Naive B cell (primary cell): ENCODE results near the gene OR5D16. TPM values are rescaled to one million over a fixed set of nuclear protein-coding genes. Genes with fewer than 3 reads are reported as not detected.
A peak's percentile ranks its signal among the peaks of the same experiment; 100 is the strongest.
"Not testable (repeated sequence)": the region's sequence is repeated elsewhere in the genome, so short reads cannot be mapped to it uniquely, and the experiment has no call there.

ENCODE experiments used
- ATAC-seq, 2 donors: fragments of 150-1000 bp; cut with Tn5 transposase; 2 replicates each; pipeline ENCODE4 v1.10.0; 2021; ENCODE audit warnings: low read depth in 2 of 2, mild to moderate bottlenecking in 2 of 2, moderate library complexity in 2 of 2
- DNase-seq: peaks from one replicate; pipeline ENCODE4 v3.0.0; 2022
- H3K27ac Mint-ChIP-seq, 6 donors: one replicate each; pipeline ENCODE4 v1.8.0; 2020 to 2022; ENCODE audit warnings: mild to moderate bottlenecking in 6 of 6, mixed read lengths in 6 of 6, moderate library complexity in 5 of 6, inconsistent platforms in 2 of 6
- H3K27me3 Mint-ChIP-seq, 3 donors: one replicate each; pipeline ENCODE4 v1.8.0; 2021 to 2022; ENCODE audit warnings: mixed read lengths in 3 of 3, mild to moderate bottlenecking in 1 of 3
- H3K36me3 Mint-ChIP-seq, 2 donors: one replicate each; pipeline ENCODE4 v1.8.0; 2020 to 2022; ENCODE audit warnings: mixed read lengths in 2 of 2, inconsistent platforms in 1 of 2, mild to moderate bottlenecking in 1 of 2
- H3K4me1 Mint-ChIP-seq, 3 donors: one replicate each; pipeline ENCODE4 v1.8.0; 2020 to 2022; ENCODE audit warnings: mixed read lengths in 3 of 3, inconsistent platforms in 1 of 3, mild to moderate bottlenecking in 1 of 3, moderate library complexity in 1 of 3
- H3K4me3 Mint-ChIP-seq, 8 donors: one replicate each; pipeline ENCODE4 v1.8.0; 2020 to 2022; ENCODE audit warnings: mild to moderate bottlenecking in 8 of 8, mixed read lengths in 8 of 8, moderate library complexity in 8 of 8, inconsistent platforms in 2 of 8
- H3K9me3 Mint-ChIP-seq, 7 donors: one replicate each; pipeline ENCODE4 v1.8.0; 2020 to 2022; ENCODE audit warnings: mixed read lengths in 7 of 7, mild to moderate bottlenecking in 5 of 7, inconsistent platforms in 2 of 7, moderate library complexity in 1 of 7
- polyA plus RNA-seq, 6 donors: library from polyadenylated mRNA; unstranded; fragments of 300-500 nt; fragmentation: Illumina TruSeq; gene quantifications; one replicate each; pipeline ENCODE4 v1.2.3, GENCODE V29; 2021; ENCODE audit warnings: low read depth in 6 of 6

The OR5D16 gene
- not detected for polyA plus RNA-seq

- Mint-ChIP-seq H3K36me3 (no peaks in the 10 kb centered on the region), H3K9me3 (peaks cover 5 to 36% (median 16%) of the 10 kb centered on the region in 7 donors), H3K4me1 (no peaks in the 10 kb centered on the region), H3K27me3 (no peaks in the 10 kb centered on the region), H3K27ac (no peak within 1 kb of the TSS), H3K4me3 (no peak within 1 kb of the TSS)
- ATAC-seq (no peak), DNase-seq (no peak)
These were observed at the start of gene OR5D16 for GRCh38 chr11:55838452-55838851. TSS of gene OR5D16 (plus strand) at chr11:55838752. CDS start at chr11:55838752, 0 bp downstream.

- Mint-ChIP-seq H3K27me3 (no peaks in the 10 kb centered on the region), H3K4me1 (no peaks in the 10 kb centered on the region), H3K9me3 (peaks cover 0 to 24% (median 9%) of the 10 kb centered on the region in 7 donors), H3K27ac (no peak overlapping the region), H3K4me3 (no peak overlapping the region), H3K36me3 (no peaks in the 10 kb centered on the region)
- no peak for DNase-seq
- no peak for ATAC-seq
These were observed 46.9 kb upstream of the OR5D16 start for GRCh38 chr11:55791606-55792005.

- H3K9me3 Mint-ChIP-seq, result peaks cover 0 to 17% (median 4%) of the 10 kb centered on the region in 7 donors
- no peaks in the 10 kb centered on the region for H3K4me1 Mint-ChIP-seq
- no peak overlapping the region for H3K4me3 Mint-ChIP-seq
- no peaks in the 10 kb centered on the region for H3K27me3 Mint-ChIP-seq
- ATAC-seq (no peak), DNase-seq (no peak)
- no peak overlapping the region for H3K27ac Mint-ChIP-seq
- no peaks in the 10 kb centered on the region for H3K36me3 Mint-ChIP-seq
These were observed 45.2 kb upstream of the OR5D16 start for GRCh38 chr11:55793321-55793720.

- Mint-ChIP-seq H3K36me3 (no peaks in the 10 kb centered on the region), H3K4me1 (no peaks in the 10 kb centered on the region), H3K27me3 (no peaks in the 10 kb centered on the region), H3K27ac (no peak within 1 kb of the TSS), H3K9me3 (peaks cover 0 to 20% (median 12%) of the 10 kb centered on the region in 7 donors), H3K4me3 (no peak within 1 kb of the TSS)
- ATAC-seq (no peak), DNase-seq (no peak)
These were observed 43.3 kb upstream of the OR5D16 start, which contains the start of gene OR5D14 for GRCh38 chr11:55795256-55795655. TSS of gene OR5D14 (plus strand) at chr11:55795556. CDS start at chr11:55795556, 0 bp downstream.

GRCh38 chr11:55806248-55806647, 32.3 kb upstream of the OR5D16 start:
- Mint-ChIP-seq H3K27ac (no peak overlapping the region), H3K27me3 (no peaks in the 10 kb centered on the region)

GRCh38 chr11:55811067-55811466, 27.5 kb upstream of the OR5D16 start, which contains the start of gene OR5L1:
TSS of gene OR5L1 (plus strand) at chr11:55811367. CDS start at chr11:55811467, 100 bp downstream.
- H3K9me3 Mint-ChIP-seq, result peaks cover 7 to 23% (median 11%) of the 10 kb centered on the region in 7 donors
- no peak for ATAC-seq
- DNase-seq, result no peak
- no peak within 1 kb of the TSS for H3K4me3 Mint-ChIP-seq
- no peaks in the 10 kb centered on the region for H3K27me3 Mint-ChIP-seq
- H3K27ac Mint-ChIP-seq, result peak within 1 kb of the TSS in 2 of 6 donors; percentile 51 to 75
- H3K4me1 Mint-ChIP-seq, result no peaks in the 10 kb centered on the region
- no peaks in the 10 kb centered on the region for H3K36me3 Mint-ChIP-seq

More at GRCh38 chr11:55806248-55806647, 32.3 kb upstream of the OR5D16 start:
- DNase-seq (no peak), ATAC-seq (no peak)
- no peaks in the 10 kb centered on the region for H3K4me1 Mint-ChIP-seq
- no peaks in the 10 kb centered on the region for H3K36me3 Mint-ChIP-seq
- peak overlapping the region in 1 of 8 donors; percentile 55 for H3K4me3 Mint-ChIP-seq
- peaks cover 10 to 33% (median 17%) of the 10 kb centered on the region in 7 donors for H3K9me3 Mint-ChIP-seq

GRCh38 chr11:55819330-55819729, 19.2 kb upstream of the OR5D16 start, which contains the start of gene OR5D18:
TSS of gene OR5D18 (plus strand) at chr11:55819630. CDS start at chr11:55819630, 0 bp downstream.
- Mint-ChIP-seq H3K36me3 (no peaks in the 10 kb centered on the region), H3K27ac (peak within 1 kb of the TSS in 1 of 6 donors; percentile 57), H3K9me3 (peaks cover 4 to 24% (median 11%) of the 10 kb centered on the region in 7 donors), H3K4me3 (no peak within 1 kb of the TSS), H3K4me1 (no peaks in the 10 kb centered on the region), H3K27me3 (no peaks in the 10 kb centered on the region)
- no peak for DNase-seq
- no peak for ATAC-seq

GRCh38 chr11:55826919-55827318, 11.6 kb upstream of the OR5D16 start, which contains the start of gene OR5L2:
TSS of gene OR5L2 (plus strand) at chr11:55827219. CDS start at chr11:55827219, 0 bp downstream.
- DNase-seq, result no peak
- Mint-ChIP-seq H3K4me1 (no peaks in the 10 kb centered on the region), H3K9me3 (peaks cover 0 to 11% (median 6%) of the 10 kb centered on the region in 7 donors), H3K27me3 (no peaks in the 10 kb centered on the region), H3K4me3 (no peak within 1 kb of the TSS), H3K27ac (no peak within 1 kb of the TSS), H3K36me3 (no peaks in the 10 kb centered on the region)
- no peak for ATAC-seq

- Mint-ChIP-seq H3K4me1 (no peaks in the 10 kb centered on the region), H3K27me3 (no peaks in the 10 kb centered on the region), H3K4me3 (no peak overlapping the region), H3K36me3 (no peaks in the 10 kb centered on the region), H3K27ac (no peak overlapping the region), H3K9me3 (peaks cover 0 to 11% (median 4%) of the 10 kb centered on the region in 7 donors)
- DNase-seq, result no peak
- ATAC-seq, result no peak
These were observed 8.9 kb downstream of the OR5D16 start for GRCh38 chr11:55847453-55847852.

- Mint-ChIP-seq H3K9me3 (peaks cover 0 to 14% (median 4%) of the 10 kb centered on the region in 7 donors), H3K4me3 (no peak overlapping the region), H3K4me1 (no peaks in the 10 kb centered on the region), H3K27ac (no peak overlapping the region), H3K36me3 (no peaks in the 10 kb centered on the region), H3K27me3 (no peaks in the 10 kb centered on the region)
- DNase-seq (no peak), ATAC-seq (no peak)
These were observed 10.5 kb downstream of the OR5D16 start for GRCh38 chr11:55849037-55849436.

- no peak for DNase-seq
- Mint-ChIP-seq H3K4me1 (no peaks in the 10 kb centered on the region), H3K27me3 (no peaks in the 10 kb centered on the region)
These were observed 13.6 kb downstream of the OR5D16 start for GRCh38 chr11:55852141-55852540.

GRCh38 chr11:55854704-55855103, 16.2 kb downstream of the OR5D16 start:
- no peak overlapping the region for H3K4me3 Mint-ChIP-seq
- no peak for DNase-seq
- no peak overlapping the region for H3K27ac Mint-ChIP-seq
- no peaks in the 10 kb centered on the region for H3K36me3 Mint-ChIP-seq
- no peaks in the 10 kb centered on the region for H3K4me1 Mint-ChIP-seq
- H3K27me3 Mint-ChIP-seq, result no peaks in the 10 kb centered on the region
- no peak for ATAC-seq
- peaks cover 0 to 17% (median 7%) of the 10 kb centered on the region in 7 donors for H3K9me3 Mint-ChIP-seq

More at GRCh38 chr11:55852141-55852540, 13.6 kb downstream of the OR5D16 start:
- no peak for ATAC-seq
- no peak overlapping the region for H3K4me3 Mint-ChIP-seq
- H3K36me3 Mint-ChIP-seq, result no peaks in the 10 kb centered on the region
- no peak overlapping the region for H3K27ac Mint-ChIP-seq
- H3K9me3 Mint-ChIP-seq, result peaks cover 0 to 11% (median 7%) of the 10 kb centered on the region in 7 donors

GRCh38 chr11:55867354-55867753, 28.8 kb downstream of the OR5D16 start:
- H3K4me3 Mint-ChIP-seq, H3K36me3 Mint-ChIP-seq, H3K27me3 Mint-ChIP-seq, H3K27ac Mint-ChIP-seq, H3K4me1 Mint-ChIP-seq, DNase-seq, H3K9me3 Mint-ChIP-seq, ATAC-seq: not testable (repeated sequence)

GRCh38 chr11:55872731-55873130, 34.2 kb downstream of the OR5D16 start:
- not testable (repeated sequence) for ATAC-seq, H3K36me3 Mint-ChIP-seq, H3K27ac Mint-ChIP-seq, DNase-seq, H3K4me1 Mint-ChIP-seq, H3K27me3 Mint-ChIP-seq, H3K9me3 Mint-ChIP-seq, H3K4me3 Mint-ChIP-seq
